HG02938 (cell line): ENCODE results near the gene CASP2.
"Not testable (repeated sequence)": the region's sequence is repeated elsewhere in the genome, so short reads cannot be mapped to it uniquely, and the experiment has no call there.

Experiments used
- ATAC-seq: cut with Tn5 transposase; IDR thresholded peaks from one replicate; pipeline ENCODE4 v1.9.1; 2021; ENCODE audit warnings: mild to moderate bottlenecking, moderate library complexity; ENCODE audit not compliant: unreplicated experiment

The CASP2 gene

GRCh38 chr7:143289888-143290287, 1.7 kb downstream of the CASP2 start:
- not testable (repeated sequence) for ATAC-seq

- ATAC-seq, result no peak
Observed at GRCh38 chr7:143290293-143290692, 2.1 kb downstream of the CASP2 start.

DNA sequence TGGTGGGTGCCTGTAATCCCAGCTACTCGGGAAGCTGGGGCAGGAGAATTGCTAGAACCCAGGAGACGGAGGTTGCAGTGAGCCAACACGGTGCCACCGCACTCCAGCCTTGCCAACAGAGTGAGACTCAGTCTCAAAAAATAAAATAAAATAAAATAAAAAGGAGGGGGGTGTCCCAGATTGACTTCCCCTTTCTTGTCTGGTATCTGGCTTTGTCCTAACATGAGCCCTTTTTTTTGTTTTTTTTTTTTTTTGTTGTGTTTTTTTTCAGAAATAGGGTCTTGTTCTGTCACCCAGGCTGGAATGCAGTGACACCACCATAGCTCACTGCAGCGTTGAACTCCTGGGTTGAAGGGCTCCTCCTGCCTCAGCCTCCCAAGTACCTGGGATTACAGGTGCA, 4.7 kb downstream of the CASP2 start:
- no peak for ATAC-seq

GRCh38 chr7:143295870-143296269, 7.7 kb downstream of the CASP2 start:
- ATAC-seq, result no peak

GRCh38 chr7:143296686-143297085, 8.5 kb downstream of the CASP2 start:
- ATAC-seq, result no peak

DNA sequence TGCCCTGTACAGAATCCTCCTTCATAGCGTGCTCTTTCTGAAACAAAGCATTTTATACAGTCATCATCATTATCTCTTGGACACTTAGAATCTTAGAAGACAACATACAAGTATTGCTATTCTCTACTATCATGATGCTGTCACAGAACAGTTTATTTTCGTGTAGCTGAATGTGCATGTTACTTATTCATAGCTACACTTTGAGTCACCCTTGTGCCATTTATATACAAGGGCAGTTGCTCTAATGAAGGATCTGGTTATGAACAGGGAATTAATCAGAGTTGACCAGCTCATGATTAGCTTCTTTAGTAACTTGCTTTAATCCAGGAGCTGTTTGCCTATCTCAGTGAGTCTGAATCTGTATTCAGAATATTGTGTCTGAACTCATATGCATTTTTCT, 11.2 kb downstream of the CASP2 start:
- no peak for ATAC-seq

DNA sequence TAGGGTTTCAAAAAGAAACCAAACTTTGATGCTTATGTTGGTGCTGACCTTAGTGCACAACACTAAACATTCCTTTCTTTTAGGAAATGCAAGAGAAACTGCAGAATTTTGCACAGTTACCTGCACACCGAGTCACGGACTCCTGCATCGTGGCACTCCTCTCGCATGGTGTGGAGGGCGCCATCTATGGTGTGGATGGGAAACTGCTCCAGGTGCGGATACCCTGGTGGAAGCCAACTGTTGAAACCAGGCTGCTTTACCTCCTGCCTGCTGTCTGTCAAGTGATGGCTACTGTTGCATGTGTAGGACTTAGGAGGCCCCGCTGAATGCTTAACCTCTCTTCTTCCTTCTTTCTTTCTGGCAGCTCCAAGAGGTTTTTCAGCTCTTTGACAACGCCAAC, 11.7 kb downstream of the CASP2 start:
- no peak for ATAC-seq

DNA sequence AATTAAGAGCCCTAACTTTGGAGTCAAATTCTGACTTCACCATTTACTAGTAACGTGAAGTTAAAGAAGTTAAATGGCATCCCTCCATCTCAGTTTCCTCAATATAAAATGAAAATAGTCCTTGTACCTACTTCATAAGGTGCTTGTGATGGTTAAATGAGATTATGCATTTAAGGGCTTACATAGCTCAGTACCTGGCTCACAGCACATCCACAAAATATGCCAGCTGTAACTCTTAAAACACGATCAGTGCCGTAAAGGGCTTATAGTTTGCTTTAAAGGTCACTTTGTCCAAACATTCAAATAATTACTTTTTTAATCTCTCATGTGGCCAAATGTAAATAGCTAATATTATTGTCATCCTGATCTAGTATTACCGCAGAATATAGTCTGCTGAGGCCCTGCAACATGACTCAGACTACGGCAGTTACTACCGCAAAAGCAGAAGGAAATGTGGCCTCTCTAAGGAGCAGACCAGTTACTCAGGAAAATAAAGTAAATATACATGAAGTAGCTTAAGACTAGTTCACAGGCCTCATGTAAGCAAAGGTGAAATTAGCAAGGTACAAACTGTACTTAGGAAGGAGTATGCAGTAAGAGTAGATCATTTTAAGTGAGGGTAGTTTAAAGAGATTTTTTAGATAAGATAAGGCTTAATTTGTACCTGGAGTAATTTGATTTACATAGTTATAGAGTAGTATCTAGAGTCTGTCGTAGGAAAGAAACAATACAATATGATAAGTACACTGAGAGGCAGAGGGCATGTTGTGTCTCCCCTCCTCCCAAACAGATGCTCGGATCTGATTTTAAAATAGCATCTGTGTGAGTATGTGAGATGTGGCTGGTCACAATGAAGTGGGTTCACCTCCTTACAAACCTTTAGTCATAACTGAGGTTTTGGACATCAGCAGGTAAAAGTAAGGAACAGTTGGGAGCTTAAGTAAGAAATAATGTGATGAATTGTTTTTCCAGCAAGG, 13.1 kb downstream of the CASP2 start:
- no peak for ATAC-seq

GRCh38 chr7:143303733-143304132, 15.6 kb downstream of the CASP2 start:
- ATAC-seq, result no peak

DNA sequence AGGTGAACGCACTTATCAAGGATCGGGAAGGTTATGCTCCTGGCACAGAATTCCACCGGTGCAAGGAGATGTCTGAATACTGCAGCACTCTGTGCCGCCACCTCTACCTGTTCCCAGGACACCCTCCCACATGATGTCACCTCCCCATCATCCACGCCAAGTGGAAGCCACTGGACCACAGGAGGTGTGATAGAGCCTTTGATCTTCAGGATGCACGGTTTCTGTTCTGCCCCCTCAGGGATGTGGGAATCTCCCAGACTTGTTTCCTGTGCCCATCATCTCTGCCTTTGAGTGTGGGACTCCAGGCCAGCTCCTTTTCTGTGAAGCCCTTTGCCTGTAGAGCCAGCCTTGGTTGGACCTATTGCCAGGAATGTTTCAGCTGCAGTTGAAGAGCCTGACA, 16.8 kb downstream of the CASP2 start:
- ATAC-seq, result no peak

GRCh38 chr7:143305423-143306070, 17.4 kb downstream of the CASP2 start:
- no peak for ATAC-seq

- ATAC-seq, result no peak
Observed at GRCh38 chr7:143308632-143309031, 20.5 kb downstream of the CASP2 start.

DNA sequence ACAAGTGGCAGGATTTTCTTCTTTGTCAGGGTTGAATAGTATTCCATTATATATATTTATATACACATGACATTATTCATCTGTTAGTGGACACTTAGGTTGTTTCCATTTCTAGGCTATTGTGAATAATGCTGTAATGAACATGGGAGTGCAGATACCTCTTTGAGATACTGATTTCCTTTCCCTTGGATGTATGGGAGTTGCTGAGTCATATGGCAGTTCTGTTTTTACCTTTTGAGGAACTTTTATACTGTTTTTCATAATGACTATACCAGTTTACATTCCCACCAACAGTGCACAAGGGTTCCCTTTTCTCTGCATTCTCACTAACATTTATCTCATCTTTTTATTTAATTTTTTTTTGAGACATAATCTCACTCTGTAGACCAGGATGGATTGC, 26.0 kb downstream of the CASP2 start:
- ATAC-seq, result no peak

GRCh38 chr7:143315776-143316175, 27.6 kb downstream of the CASP2 start, which contains the start of gene CLCN1:
Gene CLCN1, plus strand, starts transcription at chr7:143316111. Its CDS starts 102 bp downstream, at chr7:143316213.
- no peak for ATAC-seq

DNA sequence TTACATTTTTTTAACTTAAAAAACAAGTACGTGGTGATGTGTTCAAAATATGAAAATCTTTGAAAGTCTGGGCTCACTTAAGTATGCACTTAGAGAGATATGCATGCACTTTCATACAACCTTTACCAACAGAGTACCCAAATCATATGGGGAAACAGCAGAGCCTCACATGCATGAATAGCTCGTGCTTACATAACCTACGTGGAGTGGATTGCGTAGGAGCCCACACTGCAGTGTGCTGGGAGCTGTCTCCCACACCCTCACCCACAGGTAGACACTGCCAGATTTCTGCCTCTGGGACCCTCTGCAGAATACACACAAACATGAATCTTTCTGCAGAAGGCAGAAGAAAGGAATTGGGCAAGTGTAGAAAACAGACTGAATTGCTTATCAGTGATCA, 28.3 kb downstream of the CASP2 start:
- ATAC-seq, result no peak

GRCh38 chr7:143318661-143319060, 30.5 kb downstream of the CASP2 start:
- ATAC-seq, result no peak

GRCh38 chr7:143320620-143321019, 32.5 kb downstream of the CASP2 start:
- ATAC-seq, result no peak

- ATAC-seq, result no peak
Observed at GRCh38 chr7:143321242-143321641, 33.1 kb downstream of the CASP2 start.

GRCh38 chr7:143321734-143322133, 33.6 kb downstream of the CASP2 start:
- ATAC-seq, result no peak

- ATAC-seq, result no peak
Observed at GRCh38 chr7:143322760-143323633, 34.8 kb downstream of the CASP2 start.

DNA sequence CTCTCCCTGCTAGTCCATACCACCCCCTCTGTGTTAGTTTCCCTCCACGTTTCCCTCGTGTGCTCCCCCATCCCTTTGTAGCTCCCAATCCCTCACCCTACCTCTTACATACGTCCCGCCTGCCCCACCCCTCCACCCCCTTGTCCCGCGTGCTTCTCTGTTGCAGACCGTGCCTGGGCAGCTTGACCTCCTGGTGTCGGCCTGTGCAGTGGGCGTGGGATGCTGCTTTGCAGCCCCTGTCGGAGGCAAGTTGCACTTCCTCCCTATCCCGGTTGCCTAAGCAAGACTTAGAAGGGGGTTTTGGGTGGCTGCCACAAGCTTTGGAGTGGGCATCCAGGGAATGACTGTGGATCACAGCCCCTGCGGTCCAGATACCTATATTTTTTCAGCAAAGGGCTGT, 35.5 kb downstream of the CASP2 start:
- no peak for ATAC-seq
